Left cardiac atrium (tissue), 4 donors: ENCODE data around the gene RNLS. TPM values are rescaled to one million over a fixed set of nuclear protein-coding genes. Genes with fewer than 3 reads are reported as not detected.

Source experiments
- ATAC-seq, 2 donors: fragments of 200-7000 bp; cut with Tn5 transposase; one replicate each; pipeline ENCODE4 v1.9.1; 2020; ENCODE audit warnings: mild to moderate bottlenecking in 2 of 2, moderate library complexity in 2 of 2
- DNase-seq: peaks from one replicate; pipeline ENCODE4 v3.0.0-alpha.2; 2020
- intact Hi-C, 2 donors: fragments of 100-400 bp; cut with DNase I; formaldehyde crosslinking; loops; one replicate each; pipeline versions ENCODE4 v1.14.1 to v1.15.1; 2022 to 2023
- total RNA-seq, 2 donors: library from RNA; stranded (reverse); fragmentation: NEBNext Ultra II Directional; extraction: Animal tissue kit (Norgen Biotek cat#: 25700); gene quantifications; one replicate each; pipeline ENCODE4 v1.2.1, GENCODE V29; 2021
- donor health status: DM: no; HTN: yes; CAD: no.
- donor health status: DM: no; HTN: yes; CAD: no; lungs with severe emphysema.
- donor health status: DM: yes; HTN: yes; CAD: no.
- donor health status: Dilated cardiomyopathy.

Gene RNLS
- total RNA-seq, 2 donors from 2014 or later = 10.0 to 13.6 TPM

DNA sequence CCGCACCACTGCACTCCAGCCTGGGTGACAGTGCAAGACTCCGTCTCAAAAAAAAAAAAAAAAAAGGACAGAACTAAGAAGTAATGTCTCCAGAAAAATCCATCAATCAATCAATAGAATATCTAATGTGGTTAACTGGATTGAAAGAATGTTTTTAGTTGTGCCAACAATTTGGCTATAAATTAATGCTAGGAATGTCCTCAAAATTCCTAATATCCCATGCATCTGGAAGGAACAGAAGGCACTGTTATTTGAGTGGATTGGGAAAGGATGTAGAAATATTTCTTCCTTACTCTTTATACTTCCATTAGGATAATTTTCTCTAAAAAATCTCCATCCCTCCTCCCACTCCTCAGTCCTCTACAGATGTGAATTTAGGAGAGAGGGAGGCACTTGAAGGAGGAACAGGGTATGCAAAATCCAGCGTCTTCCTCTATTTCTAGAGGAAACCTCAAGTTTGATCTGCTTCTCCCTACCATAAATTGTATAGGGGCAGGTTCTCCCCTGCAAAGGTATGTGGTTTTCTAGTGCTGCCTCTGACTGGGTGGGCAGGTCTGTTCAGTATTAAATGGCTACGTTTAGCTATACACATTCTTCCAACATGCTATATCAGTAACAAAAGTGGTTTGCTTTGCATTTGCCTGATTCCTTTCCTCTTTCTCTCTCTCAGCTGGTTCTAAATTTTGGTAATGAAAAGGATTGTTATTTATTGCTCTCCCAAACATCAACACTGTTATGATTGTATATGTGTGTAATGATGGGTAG is 54.1 kb downstream of the RNLS start:
- ATAC-seq = no peak
- intact Hi-C loops = no loop called here
- DNase-seq = no peak

DNA sequence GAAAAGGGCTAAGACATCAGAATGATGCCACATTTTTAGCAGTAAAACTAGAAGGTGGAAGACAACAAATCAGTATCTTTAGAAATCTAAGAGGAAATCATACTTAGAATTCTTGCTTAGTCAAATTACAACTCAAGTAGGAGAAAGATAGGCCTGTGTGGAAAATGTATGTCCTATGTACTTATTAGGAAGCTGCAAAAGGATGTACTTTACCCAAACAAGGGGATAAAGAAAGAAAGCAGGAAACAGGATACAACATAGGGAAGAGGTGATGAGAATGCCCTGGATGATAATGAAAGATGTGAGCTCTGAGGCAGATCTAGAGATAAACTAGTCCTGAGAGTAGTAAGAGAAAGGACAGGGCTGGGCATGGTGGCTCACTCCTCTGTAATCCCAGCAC is 54.9 kb downstream of the RNLS start:
- intact Hi-C loops = no loop called here
- ATAC-seq = no peak
- DNase-seq = no peak

DNA sequence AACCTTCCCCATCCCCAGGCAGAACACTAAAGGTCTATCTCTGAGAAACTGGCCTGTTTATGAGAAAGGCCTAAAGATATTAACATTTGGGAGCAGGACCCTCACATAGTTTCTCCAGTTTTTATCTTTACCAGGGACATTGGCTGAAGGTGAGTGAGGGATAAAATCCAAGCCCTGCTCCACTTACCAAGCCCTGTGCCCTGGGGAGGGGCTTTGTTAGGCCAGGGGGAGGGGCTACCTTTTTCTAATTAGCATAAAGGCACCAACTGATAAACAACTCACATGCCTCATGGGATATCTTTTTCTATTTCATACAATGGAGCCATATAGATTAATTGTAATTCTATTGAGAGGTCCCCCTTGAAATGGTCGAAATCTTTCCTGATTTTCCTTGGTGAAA is 55.9 kb downstream of the RNLS start:
- no peak for DNase-seq
- ATAC-seq = no peak
- intact Hi-C loops = no loop called here

DNA sequence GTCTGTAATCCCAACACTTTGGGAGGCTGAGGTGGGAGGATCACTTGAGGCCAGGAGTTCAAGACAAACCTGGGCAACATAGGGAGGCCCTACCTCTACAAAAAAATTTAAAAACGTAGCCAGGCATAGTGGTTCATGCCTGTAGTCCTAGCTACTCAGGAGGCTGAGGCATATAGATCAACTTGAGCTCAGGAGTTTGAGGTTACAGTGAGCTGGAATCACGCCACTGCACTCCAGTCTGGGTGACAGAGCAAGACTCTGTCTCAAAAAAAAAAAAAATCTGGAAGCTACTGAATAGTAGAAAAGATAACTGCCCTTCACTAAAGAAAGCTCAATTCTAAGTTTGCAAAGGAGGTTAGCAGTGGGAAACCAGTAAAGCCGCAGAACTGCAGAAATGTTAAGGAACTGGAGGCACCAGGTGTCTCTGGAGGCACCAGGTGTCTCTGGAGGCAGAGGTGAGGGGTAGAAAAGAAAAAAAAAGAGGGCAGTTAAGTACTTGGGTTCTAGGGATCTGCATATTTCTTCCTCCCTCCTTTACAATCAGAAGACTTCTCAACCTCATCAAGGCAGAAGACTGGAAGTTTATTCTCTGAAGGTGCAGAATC is 56.5 kb downstream of the RNLS start:
- ATAC-seq = no peak
- intact Hi-C loops = no loop called here
- no peak for DNase-seq

DNA sequence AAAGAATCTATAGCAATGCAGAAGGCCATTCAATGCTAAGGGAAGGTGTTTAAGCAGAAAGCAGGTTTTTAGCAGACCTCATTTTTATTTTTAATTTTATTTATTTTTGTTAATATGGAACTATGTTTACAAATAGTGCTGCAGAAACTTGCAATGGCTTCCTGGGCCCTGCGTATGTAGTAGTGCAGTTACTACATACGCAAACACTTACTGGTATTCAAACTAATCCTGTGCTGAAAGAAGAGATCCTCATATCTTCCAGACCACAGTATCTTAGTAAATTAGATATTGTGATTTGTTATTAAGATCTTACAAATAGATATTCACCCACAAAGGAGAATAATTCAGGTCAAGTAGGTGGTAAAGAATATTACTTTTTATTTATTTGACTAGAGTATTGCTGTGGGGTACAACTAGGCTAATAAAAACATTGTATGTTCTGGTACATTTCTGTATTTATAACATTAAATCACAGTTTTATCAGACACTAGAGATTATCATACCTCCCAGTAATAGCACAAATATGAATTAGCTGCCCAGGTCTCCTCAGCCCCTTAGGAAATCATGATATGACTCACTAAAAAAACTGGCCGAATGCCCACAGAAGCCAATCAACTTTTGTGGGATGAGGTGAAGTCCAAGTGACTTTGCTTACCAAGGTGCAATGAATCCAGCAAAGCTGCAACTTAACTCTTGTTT is 57.6 kb downstream of the RNLS start:
- ATAC-seq = peak in 1 of 2 donors; percentile 84
- DNase-seq = no peak

DNA sequence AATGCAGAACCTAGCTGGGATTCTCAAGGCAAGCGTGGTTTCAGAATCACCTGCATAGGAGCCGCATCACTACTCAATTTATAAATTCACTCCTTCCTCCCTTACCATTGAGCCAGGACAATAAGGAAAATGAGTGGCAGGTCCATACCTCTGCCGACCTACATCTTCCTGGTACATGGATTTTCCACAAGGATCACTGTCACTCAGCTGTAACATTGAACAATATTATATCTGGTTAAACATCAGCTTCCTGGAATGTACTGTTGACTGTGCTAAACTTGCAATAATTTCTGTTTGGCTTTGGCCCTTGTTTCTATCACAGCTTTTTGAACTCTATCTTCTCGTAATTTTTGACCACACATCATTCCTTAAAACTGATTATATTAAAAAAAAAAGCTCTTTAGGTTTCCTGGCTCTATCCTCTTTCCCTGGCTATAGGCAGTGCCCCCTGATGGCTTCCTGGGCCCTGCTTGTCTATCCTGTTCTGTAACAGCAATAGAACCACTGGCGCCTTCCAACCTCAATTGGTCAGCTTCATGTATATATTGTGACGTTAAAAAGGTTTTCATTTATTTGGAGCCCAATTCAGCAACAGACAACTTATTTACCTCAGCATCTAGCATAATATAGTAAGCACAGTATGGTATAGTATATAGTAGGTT is 59.2 kb downstream of the RNLS start:
- intact Hi-C loops = no loop called here
- DNase-seq = no peak
- no peak for ATAC-seq

More for the DNA sequence above, 57.6 kb downstream of the RNLS start:
- intact Hi-C loops = no loop called here

DNA sequence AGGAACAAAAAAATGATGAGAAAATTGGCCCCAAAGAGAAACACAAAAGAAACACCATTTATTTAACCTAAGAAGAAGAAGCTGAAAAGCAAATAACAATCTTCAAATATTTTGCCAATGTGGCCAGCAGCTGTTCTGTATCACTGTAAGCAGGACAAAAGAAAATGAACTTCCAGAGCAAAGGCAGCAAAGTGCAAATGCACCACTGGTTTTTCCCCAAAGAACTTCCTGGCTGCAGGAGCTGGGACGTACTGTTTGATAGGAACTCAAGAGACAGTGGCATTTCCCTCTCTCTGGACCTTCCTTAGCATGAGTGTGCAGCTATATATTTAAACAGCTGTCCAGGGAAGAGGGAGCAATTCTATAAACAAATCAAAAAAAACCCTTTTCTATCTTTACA is 60.4 kb downstream of the RNLS start:
- DNase-seq (no peak), ATAC-seq (no peak)
- intact Hi-C loops = no loop called here

DNA sequence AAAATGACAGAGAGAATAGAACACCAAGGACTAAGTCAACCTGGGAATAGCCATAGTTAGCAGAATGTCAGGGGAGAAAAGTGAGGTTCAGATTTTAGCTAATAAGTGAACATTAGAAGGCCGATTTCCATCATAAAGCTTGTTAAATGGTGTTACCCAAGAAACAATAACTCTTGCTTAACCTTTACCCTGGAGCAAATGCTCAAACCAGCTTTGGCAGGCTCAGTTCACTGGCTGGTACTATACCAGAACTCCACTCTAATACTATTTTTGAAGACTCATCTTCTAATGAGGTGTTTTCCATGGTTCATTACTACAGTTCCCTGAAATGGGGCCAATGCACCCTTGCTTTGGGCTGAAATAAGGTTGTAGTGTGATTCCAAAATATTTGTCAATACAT is 61.3 kb downstream of the RNLS start:
- peak in 1 of 2 donors; percentile 50 for ATAC-seq
- intact Hi-C loops = no loop called here
- DNase-seq = no peak

DNA sequence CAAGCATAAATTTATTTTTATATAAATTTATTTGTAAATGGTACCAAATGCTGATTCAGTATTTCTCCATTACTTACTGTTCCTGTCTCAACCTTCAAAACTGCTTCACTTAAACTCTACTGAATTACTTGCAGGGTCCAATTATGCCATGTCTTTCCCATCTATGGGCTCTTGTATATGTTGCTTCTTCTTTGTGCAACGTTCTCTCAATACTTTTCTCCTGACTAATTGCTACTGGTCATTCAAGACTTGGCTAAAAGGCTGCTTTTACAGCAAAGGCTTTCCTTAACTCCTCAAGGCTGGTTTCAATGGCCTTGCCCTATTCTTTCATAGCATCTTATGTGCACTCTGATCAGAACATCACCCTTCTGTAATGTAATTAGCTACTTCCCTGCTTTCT is 67.9 kb downstream of the RNLS start:
- DNase-seq (no peak), ATAC-seq (no peak)
- intact Hi-C loops = no loop called here

DNA sequence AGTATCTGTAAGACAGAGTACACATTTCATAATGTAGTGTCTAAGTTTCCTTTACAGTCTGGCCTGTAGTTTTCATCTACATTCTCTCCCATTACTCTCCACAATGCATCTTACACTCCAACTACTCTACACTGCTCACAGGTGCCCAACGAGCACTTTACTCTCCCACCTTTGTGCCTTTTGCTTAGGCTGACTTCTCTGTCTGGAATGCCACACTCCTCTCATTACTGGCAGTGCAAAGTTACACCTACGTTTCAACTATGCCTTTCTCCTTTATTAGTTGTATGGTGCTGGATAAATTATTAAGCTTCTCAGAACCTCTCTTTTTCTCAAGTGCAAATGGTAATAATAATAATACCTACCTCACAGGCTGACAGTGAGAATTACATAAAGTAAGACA is 70.5 kb downstream of the RNLS start:
- DNase-seq = no peak
- intact Hi-C loops = no loop called here
- ATAC-seq = no peak

DNA sequence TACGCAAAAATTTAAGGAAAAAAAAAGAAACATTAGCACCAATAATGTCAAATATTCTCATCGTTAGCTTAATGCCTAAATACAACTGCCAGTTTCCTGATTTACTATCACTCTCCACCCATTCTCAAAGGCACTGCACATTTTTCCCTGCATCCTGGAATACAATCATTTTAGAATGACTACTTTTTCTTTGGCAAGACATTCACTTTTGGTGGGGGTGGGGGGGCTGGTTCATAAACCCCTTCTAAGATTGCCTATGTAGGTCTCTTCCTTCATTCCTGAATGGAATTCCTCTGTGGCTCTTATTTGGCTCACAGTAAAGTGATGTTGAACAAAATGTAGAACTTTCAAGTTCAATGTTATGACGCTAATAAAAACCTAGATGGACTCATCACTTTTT is 74.3 kb downstream of the RNLS start:
- ATAC-seq (no peak), DNase-seq (no peak)
- intact Hi-C loops = no loop called here

DNA sequence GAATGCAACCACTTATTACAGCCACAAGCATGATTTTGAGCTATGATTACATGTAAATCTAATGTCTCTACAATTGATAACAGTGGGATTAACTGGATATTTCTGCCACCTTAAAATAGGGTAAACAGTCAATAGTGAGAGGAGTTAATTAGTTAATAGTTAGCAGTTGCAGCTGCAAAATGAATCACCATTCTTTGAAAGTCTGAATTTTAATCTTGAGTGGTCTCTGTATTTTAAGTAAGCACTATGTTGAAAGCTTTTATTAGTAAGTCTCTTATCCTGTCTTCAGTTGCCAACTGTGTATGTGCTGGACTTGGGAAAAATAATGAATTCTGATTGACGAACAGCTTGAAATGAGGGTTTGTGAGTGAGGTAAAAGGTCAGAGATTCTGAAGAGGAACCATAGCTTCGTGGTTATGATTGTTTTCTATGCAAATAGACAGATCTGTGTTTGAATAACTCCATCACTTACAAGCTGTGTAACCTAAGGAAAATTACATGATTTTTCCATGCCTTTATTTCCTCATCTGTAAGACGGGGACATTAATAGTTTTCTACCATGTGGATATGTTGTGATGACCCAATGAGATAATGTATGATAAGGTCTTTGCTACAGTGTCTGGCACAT is 75.2 kb downstream of the RNLS start:
- intact Hi-C loops = no loop called here

DNA sequence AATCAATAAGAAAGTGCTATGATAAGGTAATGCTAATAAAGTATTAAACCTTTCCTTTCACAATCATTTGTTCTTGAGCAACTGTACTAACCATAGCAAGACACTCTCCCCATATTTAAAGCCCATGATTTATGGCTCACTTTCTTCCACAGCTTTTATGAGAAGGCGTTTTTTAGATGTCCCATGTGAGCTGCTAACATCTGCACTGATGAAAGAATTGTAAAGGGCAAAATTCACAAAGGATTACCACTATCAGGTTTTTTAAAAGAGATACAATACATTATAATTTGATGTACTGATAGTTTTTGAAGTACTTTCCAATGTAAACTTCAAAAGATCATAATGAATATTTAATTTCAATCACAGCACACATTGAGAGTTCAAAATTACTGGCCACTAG is 75.7 kb downstream of the RNLS start:
- no peak for DNase-seq
- intact Hi-C loops = no loop called here
- ATAC-seq = no peak

More for the DNA sequence above, 75.2 kb downstream of the RNLS start:
- DNase-seq = no peak
- no peak for ATAC-seq

DNA sequence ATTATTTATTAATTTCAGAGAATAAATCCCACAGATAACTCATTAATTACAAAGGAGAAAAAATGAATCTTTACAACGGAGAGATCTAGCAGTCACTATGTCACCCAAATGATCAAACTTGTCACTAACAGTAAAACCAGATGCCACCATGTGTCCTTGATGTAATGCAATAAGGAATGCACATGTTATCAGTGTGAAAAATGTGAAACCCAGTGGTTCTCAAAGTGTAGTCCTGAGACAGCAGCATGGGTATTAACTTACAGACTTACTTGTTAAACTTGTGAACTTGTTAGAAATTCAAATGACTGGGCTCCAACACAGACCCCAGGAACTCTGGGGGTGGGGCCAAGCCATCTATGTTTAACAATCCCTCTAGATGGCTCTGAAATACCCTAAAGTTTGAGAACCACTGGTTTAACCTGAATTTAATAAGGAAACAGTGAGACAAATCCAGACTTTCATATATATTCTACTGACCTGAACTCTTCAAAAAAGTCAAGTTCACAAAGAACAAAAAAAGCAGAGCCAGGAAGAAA is 77.4 kb downstream of the RNLS start:
- intact Hi-C loops = no loop called here
- ATAC-seq (no peak), DNase-seq (no peak)

DNA sequence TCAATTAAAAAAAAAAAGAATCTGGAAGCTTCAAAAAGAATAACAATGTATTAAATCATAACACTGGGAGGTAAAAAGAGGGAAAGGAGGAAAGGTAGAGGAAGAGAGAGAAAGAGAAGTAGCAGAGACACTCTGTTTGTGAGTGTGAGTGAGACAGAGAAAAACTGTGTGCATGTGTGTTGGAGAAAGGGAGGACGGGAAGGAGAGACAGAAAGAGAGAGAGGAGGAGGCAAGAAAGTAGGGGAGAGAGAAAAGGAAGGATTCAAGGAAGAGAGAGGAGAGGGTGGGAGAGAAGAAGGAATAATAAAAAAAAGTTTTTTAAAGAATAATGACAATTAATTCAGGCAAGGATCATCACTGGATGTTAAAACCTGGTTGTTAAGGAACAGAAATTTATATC is 77.9 kb downstream of the RNLS start:
- no peak for DNase-seq
- intact Hi-C loops = no loop called here
- no peak for ATAC-seq

DNA sequence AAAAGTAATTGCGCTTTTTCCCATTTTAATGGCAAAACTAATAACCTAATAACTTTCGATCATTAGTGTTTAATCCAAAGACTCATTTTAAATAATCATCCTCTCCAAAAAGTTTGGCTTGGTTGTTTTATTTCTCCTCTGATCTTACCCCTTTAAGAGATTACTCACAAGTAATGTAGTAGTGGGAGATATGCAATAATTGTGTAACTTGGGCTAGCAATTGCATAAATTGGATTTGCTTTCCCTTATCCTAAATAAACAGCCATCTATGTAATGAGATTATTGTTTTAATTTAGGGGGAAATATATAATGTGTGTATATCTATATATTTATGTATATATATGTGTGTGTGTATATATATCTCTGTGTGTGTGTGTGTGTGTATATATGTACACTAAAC is 82.5 kb downstream of the RNLS start:
- peak in 1 of 2 donors; percentile 23 for ATAC-seq
- intact Hi-C loops = no loop called here
- no peak for DNase-seq

DNA sequence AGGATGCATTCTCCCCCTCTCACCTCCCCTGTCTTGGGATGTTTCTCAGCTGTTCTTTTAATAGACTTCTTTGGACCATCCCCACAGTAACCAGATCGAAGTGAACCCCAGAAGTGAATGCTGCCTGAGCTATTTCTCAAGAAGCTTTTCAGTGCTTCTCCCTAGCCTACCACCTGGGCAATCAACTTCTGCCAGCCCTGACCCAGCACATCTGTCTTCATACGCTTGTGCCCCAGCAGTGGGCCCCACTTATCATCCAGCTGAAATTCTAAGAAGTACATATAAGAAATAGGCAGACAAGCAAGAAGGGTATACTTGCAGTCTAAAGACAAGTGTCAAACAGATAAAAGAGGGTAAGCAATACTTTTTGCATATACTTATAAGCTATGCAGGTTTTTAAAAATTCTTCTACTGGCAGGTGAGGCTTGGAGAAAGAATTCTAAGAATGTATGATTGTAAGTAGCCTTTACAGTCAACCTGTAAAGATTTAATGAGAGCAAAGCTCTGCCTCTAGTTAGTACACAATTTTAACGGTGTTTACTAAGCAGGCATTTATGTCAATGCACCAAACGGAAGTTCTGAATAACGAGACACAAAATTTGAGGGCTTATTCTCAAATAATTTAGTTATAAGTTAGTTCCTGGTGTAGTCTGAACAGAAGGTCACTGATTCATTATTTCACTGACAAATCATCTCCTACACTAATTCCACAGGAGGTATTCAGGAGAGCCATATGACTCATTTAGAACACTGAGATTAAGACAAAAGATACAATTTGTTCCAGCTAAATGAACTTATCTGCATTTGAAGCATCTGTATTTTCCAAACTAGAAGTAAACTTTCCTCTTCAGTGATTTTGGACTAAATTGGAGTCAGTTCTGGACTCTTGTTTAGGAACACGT is 83.3 kb downstream of the RNLS start:
- intact Hi-C loops = no loop called here
- DNase-seq (no peak), ATAC-seq (peak in 1 of 2 donors; percentile 93)

DNA sequence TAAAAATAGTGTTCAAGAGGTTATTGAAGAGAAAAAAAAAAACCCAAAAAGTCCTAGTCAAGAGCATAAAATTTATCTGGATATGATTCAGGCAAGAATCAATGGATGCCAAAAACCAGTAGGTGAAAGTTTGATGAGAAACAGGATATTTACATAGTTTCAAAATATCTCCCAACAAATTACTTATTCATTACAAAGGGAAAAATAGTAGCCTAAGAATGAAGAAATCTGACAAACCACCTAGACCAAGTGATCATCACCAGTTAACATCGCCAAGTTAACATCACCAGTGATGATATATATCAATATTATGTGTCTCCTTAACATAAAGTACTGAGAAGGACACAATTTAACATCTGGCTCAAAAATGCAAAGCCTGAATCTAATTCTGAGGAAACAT is 85.2 kb downstream of the RNLS start:
- no peak for ATAC-seq
- intact Hi-C loops = no loop called here
- DNase-seq = no peak
